Measurements from ENCODE around the gene DPCD.
"Not testable (repeated sequence)": the region's sequence is repeated elsewhere in the genome, so short reads cannot be mapped to it uniquely, and the experiment has no call there.

Gene DPCD

GRCh38 chr10:101585841-101586240, 2.3 kb upstream of the DPCD start:
- DNase-seq (ENCODE audit: low read depth, low spot score), result no peak

GRCh38 chr10:101588879-101589278, 758 bp downstream of the DPCD start:
- DNase-seq (ENCODE audit: low read depth, low spot score), result no peak

- not testable (repeated sequence) for DNase-seq (ENCODE audit: low read depth, low spot score)
These were observed 5.2 kb downstream of the DPCD start for GRCh38 chr10:101593331-101593730.

GRCh38 chr10:101595591-101596433, 7.7 kb downstream of the DPCD start:
- no peak for DNase-seq (ENCODE audit: low read depth, low spot score)

GRCh38 chr10:101597091-101597900, 9.2 kb downstream of the DPCD start:
- no peak for DNase-seq (ENCODE audit: low read depth, low spot score)

- no peak for DNase-seq (ENCODE audit: low read depth, low spot score)
These were observed 13.4 kb downstream of the DPCD start for GRCh38 chr10:101601541-101601940.

GRCh38 chr10:101602761-101603398, 14.8 kb downstream of the DPCD start:
- peak; percentile 42 for DNase-seq (ENCODE audit: low read depth, low spot score)

GRCh38 chr10:101607124-101607523, 19.0 kb downstream of the DPCD start:
- DNase-seq (ENCODE audit: low read depth, low spot score), result no peak

- no peak for DNase-seq (ENCODE audit: low read depth, low spot score)
These were observed 21.4 kb downstream of the DPCD start for GRCh38 chr10:101609481-101609880.

- DNase-seq (ENCODE audit: low read depth, low spot score), result no peak
These were observed 23.2 kb downstream of the DPCD start for GRCh38 chr10:101611096-101611905.

- no peak for DNase-seq (ENCODE audit: low read depth, low spot score)
These were observed 24.0 kb downstream of the DPCD start for GRCh38 chr10:101612086-101612485.

- DNase-seq (ENCODE audit: low read depth, low spot score), result no peak
These were observed 24.8 kb downstream of the DPCD start for GRCh38 chr10:101612872-101613271.

- DNase-seq (ENCODE audit: low read depth, low spot score), result no peak
These were observed 25.5 kb downstream of the DPCD start for GRCh38 chr10:101613646-101614045.

GRCh38 chr10:101614663-101615524, 26.8 kb downstream of the DPCD start:
- no peak for DNase-seq (ENCODE audit: low read depth, low spot score)

- no peak for DNase-seq (ENCODE audit: low read depth, low spot score)
These were observed 27.5 kb downstream of the DPCD start for GRCh38 chr10:101615525-101616116.

- DNase-seq (ENCODE audit: low read depth, low spot score), result no peak
These were observed 28.4 kb downstream of the DPCD start for GRCh38 chr10:101616415-101617101.

- no peak for DNase-seq (ENCODE audit: low read depth, low spot score)
These were observed 29.1 kb downstream of the DPCD start for GRCh38 chr10:101617102-101617823.

- no peak for DNase-seq (ENCODE audit: low read depth, low spot score)
These were observed 29.9 kb downstream of the DPCD start for GRCh38 chr10:101617824-101618568.
